Activated gamma-delta T cell treated with Interleukin-2 at 50 U/mL for 16 hours (primary cell): Measurements from ENCODE around the gene CCDC12.

ENCODE experiments used
- DNase-seq: peaks from one replicate; pipeline ENCODE4 v3.0.0-alpha.2; 2020

CCDC12 gene

DNA sequence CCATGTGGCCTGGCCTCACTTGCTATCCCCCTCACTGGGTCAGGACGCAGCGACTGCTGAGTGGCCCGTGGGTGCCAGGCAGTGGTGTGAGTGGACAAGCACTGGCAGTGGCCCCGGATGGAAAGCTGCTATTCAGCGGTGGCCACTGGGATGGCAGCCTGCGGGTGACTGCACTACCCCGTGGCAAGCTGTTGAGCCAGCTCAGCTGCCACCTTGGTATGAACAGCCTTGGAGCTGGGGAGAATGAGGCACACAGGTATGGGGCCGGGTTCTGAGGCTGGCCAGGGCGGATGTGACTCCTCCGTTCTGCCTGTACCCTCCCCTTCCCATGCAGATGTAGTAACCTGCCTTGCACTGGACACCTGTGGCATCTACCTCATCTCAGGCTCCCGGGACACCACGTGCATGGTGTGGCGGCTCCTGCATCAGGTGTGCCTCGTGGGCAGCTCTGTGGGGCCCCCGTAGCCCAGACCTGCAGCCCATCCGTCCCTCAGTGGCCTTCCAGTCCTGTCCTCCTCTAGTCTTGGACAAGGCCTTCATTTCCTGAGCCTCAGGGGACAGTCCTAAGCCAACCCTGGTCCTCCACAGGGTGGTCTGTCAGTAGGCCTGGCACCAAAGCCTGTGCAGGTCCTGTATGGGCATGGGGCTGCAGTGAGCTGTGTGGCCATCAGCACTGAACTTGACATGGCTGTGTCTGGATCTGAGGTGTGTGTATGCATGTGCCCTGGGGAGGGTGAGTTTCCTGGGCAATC lies 31.1 kb upstream of the CCDC12 start:
- no peak for DNase-seq

DNA sequence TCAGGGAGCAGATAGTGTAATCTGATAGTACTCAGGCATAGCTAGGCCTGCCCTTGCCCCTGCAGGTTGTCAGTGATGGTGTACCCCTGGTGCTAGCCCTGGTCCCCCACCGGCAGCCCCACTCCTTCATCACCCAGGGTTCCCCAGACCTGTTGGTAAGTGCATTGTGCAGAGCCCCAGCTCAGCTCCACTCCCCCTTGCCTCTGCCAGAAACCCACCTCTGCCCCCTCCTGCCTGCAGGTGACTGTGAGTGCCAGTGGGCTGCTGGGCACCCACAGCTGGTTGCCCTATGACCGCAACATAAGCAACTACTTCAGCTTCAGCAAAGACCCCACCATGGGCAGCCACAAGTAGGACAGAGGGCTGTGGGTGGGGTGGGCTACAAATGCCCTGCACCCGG lies 30.5 kb upstream of the CCDC12 start:
- DNase-seq, result no peak

DNA sequence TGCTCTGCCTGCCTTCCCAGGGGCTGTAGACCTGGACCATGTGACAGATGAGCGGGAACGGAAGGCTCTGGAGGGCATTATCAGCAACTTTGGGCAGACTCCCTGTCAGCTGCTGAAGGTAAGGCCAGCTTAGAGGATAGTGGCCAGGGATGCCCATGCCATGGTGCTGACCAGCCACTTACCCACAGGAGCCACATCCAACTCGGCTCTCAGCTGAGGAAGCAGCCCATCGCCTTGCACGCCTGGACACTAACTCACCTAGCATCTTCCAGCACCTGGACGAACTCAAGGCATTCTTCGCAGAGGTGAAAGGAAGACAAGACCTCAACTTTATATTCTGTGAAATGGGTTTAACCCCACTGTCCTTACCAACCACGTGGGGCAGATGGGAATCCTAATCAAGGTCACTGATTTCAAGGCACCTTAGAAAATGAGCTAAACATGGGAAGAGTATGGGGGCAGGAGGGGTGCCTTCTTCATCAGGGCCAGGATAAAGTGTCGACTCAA lies 29.7 kb upstream of the CCDC12 start:
- no peak for DNase-seq

DNA sequence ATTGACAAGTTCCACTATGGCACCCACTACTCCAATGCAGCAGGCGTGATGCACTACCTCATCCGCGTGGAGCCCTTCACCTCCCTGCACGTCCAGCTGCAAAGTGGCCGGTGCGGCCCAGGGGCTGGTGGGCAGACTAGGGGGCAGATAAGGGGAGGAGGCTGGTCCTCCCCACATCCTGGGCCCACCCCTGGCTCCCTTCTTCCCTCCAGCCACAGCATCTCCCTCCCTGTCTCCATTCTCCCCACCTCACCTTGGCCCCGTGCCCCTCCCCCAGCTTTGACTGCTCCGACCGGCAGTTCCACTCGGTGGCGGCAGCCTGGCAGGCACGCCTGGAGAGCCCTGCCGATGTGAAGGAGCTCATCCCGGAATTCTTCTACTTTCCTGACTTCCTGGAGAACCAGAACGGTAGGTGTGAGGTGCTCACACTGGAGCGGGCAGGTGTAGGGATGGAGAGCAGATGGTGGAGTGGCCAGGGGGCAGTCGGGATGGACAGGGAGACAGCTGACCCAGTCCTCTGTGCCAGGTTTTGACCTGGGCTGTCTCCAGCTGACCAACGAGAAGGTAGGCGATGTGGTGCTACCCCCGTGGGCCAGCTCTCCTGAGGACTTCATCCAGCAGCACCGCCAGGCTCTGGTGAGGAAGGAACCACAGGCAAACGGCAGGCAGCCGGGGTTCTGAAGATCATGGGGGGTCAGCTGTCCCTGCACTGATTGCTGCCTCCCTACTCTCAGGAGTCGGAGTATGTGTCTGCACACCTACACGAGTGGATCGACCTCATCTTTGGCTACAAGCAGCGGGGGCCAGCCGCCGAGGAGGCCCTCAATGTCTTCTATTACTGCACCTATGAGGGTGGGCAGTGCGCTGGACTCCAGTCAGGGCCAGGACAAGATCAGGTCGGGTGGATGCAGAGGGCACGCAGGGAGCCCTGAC lies 28.9 kb upstream of the CCDC12 start:
- DNase-seq, result peak; percentile 2

DNA sequence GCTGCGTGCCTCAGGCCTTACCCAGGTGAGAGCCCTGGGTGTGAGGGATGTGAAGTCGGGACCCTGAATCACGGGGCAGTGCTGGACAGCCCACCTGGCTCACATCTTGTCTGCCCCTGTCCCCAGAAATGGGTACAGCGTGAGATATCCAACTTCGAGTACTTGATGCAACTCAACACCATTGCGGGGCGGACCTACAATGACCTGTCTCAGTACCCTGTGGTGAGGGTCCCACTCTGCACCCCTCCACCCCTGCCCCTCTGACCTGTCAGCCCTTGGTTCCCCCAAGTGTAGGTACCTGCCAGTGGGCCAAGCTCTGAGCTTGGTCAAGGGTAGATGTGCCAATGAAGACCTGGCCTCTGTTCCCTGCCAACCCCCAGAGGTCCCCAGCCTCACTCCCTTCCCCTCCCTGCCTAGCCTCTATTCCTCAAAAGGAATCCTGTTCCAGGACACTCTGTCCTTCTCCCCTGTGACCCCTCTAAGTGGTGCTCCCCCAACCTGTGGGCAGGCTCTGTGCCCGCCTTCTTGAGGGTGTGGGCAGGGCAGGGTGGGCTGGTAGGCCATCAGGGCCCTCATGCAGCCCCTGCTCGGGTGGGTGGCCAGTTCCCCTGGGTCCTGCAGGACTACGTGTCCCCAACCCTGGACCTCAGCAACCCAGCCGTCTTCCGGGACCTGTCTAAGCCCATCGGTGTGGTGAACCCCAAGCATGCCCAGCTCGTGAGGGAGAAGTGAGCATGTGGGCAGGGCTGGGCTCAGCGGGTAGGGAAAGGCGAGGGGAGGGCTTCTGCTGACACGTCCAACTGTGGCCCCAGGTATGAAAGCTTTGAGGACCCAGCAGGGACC lies 28.0 kb upstream of the CCDC12 start:
- peak; percentile 3 for DNase-seq

DNA sequence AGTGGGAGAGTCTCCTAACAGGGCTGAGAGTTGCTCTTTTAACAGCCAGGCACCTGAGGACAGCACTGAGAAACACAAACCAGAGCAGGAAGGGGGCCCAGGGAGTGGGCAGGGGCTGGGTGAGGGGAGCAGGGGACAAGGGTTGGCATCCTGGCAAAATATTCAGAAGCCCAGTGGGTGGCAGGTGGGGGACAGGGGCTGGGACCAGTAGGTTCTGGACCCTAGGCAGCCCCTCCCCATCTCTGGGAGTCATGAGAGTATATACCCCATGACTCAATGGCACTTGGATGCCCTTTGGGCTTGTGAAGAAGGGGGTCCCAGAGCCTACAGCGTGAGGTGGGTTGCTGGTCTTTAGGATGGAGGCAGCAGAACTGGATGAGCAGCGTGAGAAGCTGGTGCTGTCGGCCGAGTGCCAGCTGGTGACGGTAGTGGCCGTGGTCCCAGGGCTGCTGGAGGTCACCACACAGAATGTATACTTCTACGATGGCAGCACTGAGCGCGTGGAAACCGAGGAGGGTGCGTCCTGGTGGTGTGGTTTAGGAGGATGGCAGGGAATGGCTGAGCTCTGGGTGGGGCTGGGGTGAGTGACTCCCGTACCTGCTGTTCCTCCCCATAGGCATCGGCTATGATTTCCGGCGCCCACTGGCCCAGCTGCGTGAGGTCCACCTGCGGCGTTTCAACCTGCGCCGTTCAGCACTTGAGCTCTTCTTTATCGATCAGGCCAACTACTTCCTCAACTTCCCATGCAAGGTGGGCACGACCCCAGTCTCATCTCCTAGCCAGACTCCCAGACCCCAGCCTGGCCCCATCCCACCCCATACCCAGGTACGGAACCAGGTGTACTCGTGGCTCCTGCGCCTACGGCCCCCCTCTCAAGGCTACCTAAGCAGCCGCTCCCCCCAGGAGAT lies 27.2 kb upstream of the CCDC12 start:
- DNase-seq, result no peak

DNA sequence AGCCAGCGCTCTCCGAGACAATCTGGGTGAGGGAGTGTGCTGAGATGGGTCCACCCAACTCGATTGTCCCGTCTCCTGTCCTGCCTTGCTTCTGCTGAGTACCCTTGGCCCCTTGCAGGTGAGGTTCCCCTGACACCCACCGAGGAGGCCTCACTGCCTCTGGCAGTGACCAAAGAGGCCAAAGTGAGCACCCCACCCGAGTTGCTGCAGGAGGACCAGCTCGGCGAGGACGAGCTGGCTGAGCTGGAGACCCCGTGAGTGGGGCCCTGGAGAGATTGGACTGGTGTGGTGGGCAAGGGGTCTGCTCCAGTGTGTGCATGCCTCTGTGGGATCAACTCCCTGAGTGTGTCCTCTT lies 26.5 kb upstream of the CCDC12 start:
- no peak for DNase-seq

DNA sequence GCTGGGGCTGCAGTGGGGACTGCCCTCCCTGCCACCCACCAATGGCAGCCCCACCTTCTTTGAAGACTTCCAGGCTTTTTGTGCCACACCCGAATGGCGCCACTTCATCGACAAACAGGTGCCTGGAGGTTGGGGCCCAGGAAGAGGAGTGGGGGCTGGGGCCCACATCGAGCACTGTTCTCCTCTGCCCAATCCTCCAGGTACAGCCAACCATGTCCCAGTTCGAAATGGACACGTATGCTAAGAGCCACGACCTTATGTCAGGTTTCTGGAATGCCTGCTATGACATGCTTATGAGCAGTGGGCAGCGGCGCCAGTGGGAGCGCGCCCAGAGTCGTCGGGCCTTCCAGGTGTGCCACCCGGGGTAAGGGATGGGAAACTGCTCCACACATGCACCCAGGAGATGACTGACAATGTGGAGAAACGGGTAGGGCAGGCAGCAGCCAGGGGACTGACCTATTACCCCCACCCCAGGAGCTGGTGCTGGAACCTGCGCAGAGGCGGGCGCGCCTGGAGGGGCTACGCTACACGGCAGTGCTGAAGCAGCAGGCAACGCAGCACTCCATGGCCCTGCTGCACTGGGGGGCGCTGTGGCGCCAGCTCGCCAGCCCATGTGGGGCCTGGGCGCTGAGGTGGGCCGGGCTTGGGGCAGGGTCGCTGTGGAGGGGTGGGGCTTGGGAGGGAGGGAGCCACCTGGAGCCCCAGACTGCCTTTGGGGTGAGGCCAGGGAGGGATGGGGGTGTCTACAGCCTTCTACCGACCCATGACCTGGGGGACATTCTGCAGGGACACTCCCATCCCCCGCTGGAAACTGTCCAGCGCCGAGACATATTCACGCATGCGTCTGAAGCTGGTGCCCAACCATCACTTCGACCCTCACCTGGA lies 25.9 kb upstream of the CCDC12 start:
- DNase-seq, result no peak

DNA sequence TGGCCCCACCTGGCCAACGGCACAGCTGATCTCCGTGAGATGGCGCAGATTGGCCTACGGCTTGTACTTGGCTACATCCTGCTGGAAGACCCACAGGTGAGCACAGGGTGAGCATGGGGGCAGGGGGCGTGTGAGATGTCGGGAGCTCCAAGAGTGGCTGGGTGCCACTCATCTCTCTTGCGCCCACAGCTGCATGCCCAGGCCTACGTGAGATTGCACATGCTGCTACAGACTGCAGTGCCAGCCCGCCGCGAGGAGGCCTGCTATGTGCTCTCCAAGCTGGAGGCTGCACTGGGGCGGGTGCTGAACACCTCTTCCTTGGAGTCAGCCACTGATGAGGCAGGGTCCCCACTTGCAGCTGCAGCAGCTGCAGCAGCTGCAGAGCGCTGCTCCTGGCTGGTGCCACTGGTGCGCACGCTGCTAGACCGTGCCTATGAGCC lies 25.2 kb upstream of the CCDC12 start:
- no peak for DNase-seq

DNA sequence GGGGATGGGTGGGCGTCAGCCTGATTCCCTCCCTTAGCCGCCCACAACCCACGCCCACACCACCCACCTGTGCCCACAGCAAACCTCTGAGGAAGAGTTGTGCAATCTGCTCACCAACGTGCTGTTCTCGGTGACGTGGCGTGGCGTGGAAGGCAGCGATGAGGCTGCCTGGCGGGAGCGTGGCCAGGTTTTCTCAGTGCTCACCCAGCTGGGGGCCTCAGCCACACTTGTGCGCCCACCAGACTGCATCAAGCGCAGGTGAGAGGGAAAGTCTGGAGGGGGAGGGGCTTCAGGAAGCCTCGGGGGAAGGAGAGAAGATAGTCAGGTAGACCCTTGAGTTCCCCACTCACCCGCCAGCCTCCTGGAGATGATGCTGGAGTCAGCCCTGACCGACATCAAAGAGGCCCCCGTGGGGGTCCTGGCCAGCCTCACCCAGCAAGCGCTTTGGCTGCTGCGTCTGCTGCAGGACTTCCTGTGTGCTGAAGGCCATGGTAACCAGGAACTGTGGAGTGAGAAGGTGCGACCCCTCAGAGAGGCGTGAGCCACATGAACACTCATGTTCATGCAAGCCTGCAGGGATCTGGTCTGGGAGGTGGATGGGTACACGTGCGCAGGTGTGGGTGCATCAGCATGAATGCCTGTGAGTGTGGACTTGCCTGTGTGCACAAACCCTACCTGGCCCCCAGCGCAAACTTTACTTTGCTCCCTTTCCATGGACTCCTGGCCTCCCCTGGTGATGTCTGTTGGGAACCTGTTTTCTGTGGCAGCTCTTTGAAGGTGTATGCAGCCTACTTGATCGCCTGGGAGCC lies 24.6 kb upstream of the CCDC12 start:
- no peak for DNase-seq

DNA sequence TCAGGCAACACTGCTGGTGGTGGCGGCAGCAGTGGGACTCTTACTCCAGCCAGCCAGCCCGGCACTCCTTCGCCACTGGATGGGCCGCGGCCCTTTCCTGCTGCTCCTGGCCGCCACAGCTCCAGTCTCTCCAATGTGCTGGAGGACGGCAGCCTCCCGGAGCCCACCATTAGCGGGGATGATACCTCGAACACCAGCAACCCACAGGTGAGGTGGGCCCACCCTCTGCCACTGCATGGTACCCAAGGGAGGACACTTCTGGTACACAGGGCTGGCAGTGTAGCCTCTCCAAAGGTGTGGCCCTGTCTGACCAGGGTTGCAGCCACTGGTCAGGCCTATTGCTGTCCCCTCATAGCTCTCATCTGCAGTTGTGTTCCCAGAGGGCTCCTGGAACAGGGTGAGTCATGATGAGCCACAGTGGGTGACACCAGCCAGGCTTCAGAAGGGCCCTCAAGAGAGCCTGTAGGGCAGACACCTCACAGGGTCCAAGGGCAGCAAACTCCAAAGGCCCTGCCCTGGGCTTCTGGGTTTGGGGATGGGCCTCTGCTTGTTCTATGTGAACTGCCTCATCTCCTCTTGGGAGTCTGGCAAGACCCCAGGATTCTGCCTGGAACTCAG lies 23.8 kb upstream of the CCDC12 start:
- no peak for DNase-seq

DNA sequence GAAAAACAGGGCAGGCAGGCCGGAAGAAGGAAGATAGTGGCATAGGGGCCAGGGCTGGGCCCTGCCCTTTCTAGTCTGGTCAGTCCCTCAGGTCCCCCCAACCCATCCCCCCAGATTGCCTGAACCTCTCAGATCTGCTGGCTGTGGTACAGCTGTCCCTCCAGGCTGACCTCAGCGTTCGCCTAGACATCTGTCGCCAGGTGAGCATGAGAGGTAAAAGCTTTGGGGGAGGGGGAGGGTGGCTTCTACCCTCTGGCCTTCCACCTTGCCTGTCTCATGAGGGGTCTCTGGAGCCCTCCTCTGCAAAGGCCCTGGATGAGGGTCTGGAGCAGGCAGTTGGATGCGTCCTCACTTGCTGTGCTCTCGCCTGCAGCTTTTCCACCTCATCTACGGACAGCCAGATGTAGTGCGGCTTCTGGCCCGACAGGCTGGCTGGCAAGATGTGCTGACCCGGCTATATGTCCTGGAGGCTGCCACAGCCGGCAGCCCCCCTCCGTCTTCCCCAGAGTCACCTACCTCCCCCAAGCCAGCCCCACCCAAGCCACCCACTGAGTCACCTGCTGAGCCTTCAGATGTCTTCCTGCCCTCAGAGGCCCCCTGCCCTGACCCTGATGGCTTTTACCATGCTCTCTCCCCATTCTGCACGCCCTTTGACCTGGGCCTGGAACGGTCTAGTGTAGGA lies 23.1 kb upstream of the CCDC12 start:
- DNase-seq, result no peak

DNA sequence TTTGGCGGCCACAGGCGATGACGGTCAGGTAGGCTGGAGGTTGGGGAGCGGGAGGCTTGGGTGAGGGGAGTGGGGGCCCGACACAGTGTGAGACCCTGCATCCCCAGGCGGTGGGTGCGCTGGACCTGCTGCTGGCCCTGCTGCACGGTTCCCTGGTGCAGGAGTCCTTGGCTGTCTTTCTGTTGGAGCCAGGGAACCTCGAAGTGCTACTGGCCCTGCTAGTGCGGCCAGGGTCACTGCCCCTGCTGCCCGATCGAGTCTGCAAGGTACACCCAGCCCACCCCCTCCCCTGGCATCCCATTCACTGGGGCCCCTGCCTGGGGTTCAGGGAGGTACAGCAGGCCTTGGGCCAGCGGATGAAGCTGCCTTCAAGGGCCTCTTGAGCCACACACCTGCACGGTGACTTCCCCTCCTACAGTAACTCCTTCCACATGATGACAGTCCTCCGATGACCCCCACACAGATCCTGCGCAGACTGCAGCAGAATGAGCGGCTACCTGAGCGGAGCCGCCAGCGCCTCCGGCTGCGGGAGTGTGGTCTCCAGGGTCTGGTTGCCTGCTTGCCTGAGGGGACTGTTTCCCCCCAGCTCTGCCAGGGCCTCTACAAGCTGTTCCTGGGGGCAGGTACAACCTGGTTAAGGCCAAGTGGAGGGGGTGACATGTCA lies 22.4 kb upstream of the CCDC12 start:
- DNase-seq, result no peak

DNA sequence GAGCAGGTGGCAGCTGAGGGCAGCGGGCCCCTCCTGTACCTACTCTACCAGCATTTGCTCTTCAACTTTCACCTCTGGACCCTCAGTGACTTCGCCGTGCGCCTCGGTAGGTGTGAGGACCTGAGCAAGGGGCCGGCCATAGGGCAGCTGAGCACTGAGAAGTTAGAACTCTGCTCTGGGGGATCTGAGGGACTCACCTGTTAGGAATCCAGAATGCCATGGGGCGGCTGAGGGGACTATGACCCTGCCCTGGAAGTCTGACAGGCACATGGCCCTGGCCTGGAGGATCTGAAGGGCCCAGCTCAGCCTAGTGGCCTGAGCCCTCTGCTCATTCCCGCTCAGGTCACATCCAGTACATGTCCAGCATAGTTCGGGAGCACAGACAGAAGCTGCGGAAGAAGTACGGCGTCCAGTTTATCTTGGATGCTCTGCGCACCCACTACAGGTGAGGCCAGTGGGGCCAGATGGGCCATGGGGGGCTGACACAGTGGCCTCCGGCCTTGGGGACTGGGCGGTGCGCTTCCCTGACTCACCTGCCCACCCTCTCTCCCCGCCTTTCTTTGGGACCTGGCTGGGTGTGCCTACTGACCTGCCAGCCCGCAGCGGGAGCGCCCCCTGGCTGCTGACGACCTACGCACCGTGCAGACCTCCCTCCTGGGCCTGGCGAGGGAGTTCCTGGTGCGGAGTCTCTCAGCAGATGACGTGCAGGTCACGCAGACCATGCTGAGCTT lies 21.7 kb upstream of the CCDC12 start:
- peak; percentile 71 for DNase-seq

DNA sequence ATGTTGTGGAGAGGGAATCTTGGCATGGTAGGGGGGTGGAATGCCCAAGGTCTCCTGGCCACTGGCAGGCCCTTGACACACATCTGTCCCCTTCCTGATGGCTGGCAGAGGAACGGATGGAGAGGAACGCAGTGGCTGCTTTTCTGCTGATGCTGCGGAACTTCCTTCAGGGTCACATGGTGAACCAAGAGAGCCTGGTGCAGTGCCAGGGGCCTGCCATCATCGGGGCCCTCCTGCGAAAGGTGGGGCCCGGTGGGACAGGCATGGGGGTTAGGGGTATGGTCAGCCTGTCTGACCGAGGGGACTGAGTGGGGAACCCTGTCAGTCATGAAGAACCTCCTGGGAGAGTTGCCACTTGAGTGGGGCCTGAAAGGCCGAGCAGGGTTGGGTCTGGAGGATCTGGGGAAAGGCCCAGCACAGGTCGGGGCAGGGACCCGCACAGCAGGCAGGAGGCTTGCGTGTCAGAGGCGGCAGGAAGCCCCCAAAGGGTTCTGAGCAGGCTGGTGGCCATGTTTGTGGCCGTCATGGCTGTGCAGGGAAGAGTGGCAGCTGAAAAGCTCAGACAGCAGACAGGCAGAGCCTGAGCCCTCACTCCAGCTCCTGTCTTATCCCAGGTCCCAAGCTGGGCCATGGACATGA lies 21.0 kb upstream of the CCDC12 start:
- no peak for DNase-seq

DNA sequence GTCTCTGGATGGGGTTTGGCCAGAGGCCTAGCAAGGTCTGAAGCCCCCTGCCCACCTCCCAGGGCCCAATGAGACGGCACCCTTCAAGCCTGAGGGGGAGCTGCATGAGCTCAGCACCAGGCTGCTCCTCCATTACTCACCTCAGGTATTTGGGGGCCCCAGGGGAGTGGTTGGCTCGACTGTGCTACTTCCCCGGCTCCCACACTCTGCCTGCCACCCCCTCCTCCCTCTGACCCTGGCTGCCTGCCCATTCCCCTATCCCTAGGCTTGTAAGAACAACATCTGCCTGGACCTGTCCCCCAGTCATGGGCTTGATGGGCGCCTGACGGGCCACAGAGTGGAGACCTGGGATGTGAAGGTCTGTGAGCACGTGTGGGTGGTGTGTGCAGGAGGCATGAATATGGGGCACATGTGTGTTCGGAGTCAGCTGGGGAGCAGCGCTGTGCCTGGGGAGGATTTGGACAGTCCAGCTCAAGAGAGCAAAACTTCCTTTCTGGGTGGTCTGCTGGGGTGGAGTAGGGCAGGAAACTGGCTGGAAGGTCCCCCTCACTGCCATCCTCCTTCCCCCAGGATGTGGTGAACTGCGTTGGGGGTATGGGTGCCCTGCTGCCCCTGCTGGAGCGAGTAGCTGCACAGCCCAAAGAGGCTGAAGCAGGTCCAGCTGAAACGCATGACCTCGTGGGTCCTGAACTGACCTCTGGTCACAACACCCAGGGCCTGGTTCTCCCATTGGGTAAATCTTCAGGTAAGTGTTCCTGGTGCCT lies 20.3 kb upstream of the CCDC12 start:
- DNase-seq, result no peak
